HCT116 (cell line): ENCODE results near the gene GRIA4. TPM values are rescaled to one million over a fixed set of nuclear protein-coding genes. Genes with fewer than 3 reads are reported as not detected.

Source experiments
- ATAC-seq: fragments of 200-7000 bp; cut with Tn5 transposase; 2 replicates; pipeline ENCODE4 v1.9.1; 2020; ENCODE audit warnings: mild to moderate bottlenecking, moderate library complexity
- BruUV-seq: library from RNA; stranded (reverse); fragments of 400-500 nt; replicated peaks from 2 replicates; lab custom pipeline; 2021; lab: Mats Ljungman, UMichigan
- CTCF ChIA-PET: fragments of 300-600 bp; sonication (Branson Sonifier 250); formaldehyde crosslinking; loops from one replicate; lab custom pipeline; 2021; ENCODE audit warnings: antibody characterized with exemption; lab: Charles Lee
- POLR2A ChIA-PET: fragments of 300-600, 350-600 bp; sonication (Branson Sonifier 250); formaldehyde crosslinking; loops from one replicate; lab custom pipeline; 2021; ENCODE audit warnings: antibody characterized with exemption; lab: Charles Lee
- RAD21 ChIA-PET, 2 experiments: fragments of 300-600 bp; sonication (Branson Sonifier 250); formaldehyde crosslinking; loops; one replicate each; lab custom pipeline; 2023; ENCODE audit warnings: low total read pairs in 2 of 2; ENCODE audit not compliant: uncharacterized antibody in 2 of 2, unreplicated experiment in 2 of 2, low non-redundant PET in 1 of 2; lab: Charles Lee
- DNase-seq: peaks from one replicate; pipeline ENCODE4 v3.0.0-alpha.2; 2010; ENCODE audit warnings: low read depth, low spot score
- H2AFZ ChIP-seq: fragments of 200-600 bp; shearing (Covaris generic), sonication (generic); 2 replicates; pipeline ENCODE4 v1.6.1; 2017; ENCODE audit warnings: low read depth, mixed run types, mixed read lengths, antibody characterized with exemption, low read length; ENCODE audit not compliant: poor library complexity, severe bottlenecking
- H3K27ac ChIP-seq: 2 replicates; pipeline ENCODE4 v1.5.1; 2012; ENCODE audit warnings: low read depth, low read length
- H3K27me3 ChIP-seq: fragments of 200-600 bp; sonication (generic); 2 replicates; pipeline ENCODE4 v1.6.1; 2016; ENCODE audit warnings: mixed run types, low read length, mixed read lengths; ENCODE audit not compliant: insufficient read depth
- H3K36me3 ChIP-seq, 2 experiments: fragments of 200-500 bp in 1 of 2; fragments of 200-600 bp in 1 of 2; sonication (Bioruptor generic) in 1 of 2; sonication (generic) in 1 of 2; 2 replicates each; pipeline versions ENCODE4 v1.5.1 to v1.6.1; 2014 to 2016; ENCODE audit warnings: low read length in 2 of 2, inconsistent platforms in 1 of 2, mixed read lengths in 1 of 2, mixed run types in 1 of 2; ENCODE audit not compliant: insufficient read depth in 2 of 2, control insufficient read depth in 1 of 2
- H3K4me1 ChIP-seq, 2 experiments: fragments of 200-600 bp in 1 of 2; sonication (generic) in 1 of 2; 2 replicates each; pipeline versions ENCODE4 v1.5.1 to v1.6.1; 2012 to 2017; ENCODE audit warnings: low read length in 2 of 2, inconsistent platforms in 1 of 2, mild to moderate bottlenecking in 1 of 2, mixed read lengths in 1 of 2, mixed run types in 1 of 2, moderate library complexity in 1 of 2; ENCODE audit not compliant: insufficient read depth in 2 of 2, control insufficient read depth in 1 of 2
- H3K4me2 ChIP-seq: fragments of 200-600 bp; sonication (generic); 2 replicates; pipeline ENCODE4 v1.6.1; 2017; ENCODE audit warnings: mixed run types, low read length, mixed read lengths
- H3K4me3 ChIP-seq, 2 experiments: fragments of 200-600 bp in 1 of 2; sonication (generic) in 1 of 2; replicated peaks in 1 of 2; 2 replicates each; pipeline ENCODE4 v1.5.1; 2011 to 2016; ENCODE audit warnings: low read length in 2 of 2, control low read depth in 1 of 2, low read depth in 1 of 2, mild to moderate bottlenecking in 1 of 2, mixed read lengths in 1 of 2, mixed run types in 1 of 2
- H3K79me2 ChIP-seq: fragments of 200-600 bp; sonication (generic); 2 replicates; pipeline ENCODE4 v1.6.1; 2017; ENCODE audit warnings: mild to moderate bottlenecking, mixed run types, low read length, moderate library complexity, mixed read lengths; ENCODE audit not compliant: insufficient read depth
- H3K9ac ChIP-seq: fragments of 200-600 bp; sonication (generic); 2 replicates; pipeline ENCODE4 v1.6.1; 2016; ENCODE audit warnings: low read length, mixed read lengths
- H3K9me2 ChIP-seq: fragments of 200-600 bp; sonication (generic), shearing (Covaris generic); 2 replicates; pipeline ENCODE4 v1.6.1; 2017; ENCODE audit warnings: mixed run types, mild to moderate bottlenecking, moderate library complexity; ENCODE audit not compliant: insufficient read depth
- H3K9me3 ChIP-seq, 2 experiments: fragments of 200-500 bp in 1 of 2; fragments of 200-600 bp in 1 of 2; sonication (Bioruptor generic) in 1 of 2; sonication (generic) in 1 of 2; 2 replicates each; pipeline ENCODE4 v1.6.1; 2014 to 2017; ENCODE audit warnings: low read length in 2 of 2, mixed read lengths in 2 of 2, inconsistent platforms in 1 of 2, low read depth in 1 of 2, mild to moderate bottlenecking in 1 of 2, mixed run types in 1 of 2, moderate library complexity in 1 of 2; ENCODE audit not compliant: control insufficient read depth in 1 of 2, insufficient read depth in 1 of 2
- H4K20me1 ChIP-seq: fragments of 200-600 bp; sonication (generic), shearing (Covaris generic); 2 replicates; pipeline ENCODE4 v1.6.1; 2017; ENCODE audit warnings: mixed run types, mild to moderate bottlenecking, moderate library complexity; ENCODE audit not compliant: insufficient read depth
- ATF3 ChIP-seq: IDR thresholded peaks from 2 replicates; pipeline ENCODE4 v1.6.1; 2012
- CBX3 ChIP-seq: IDR thresholded peaks from 2 replicates; pipeline ENCODE4 v1.6.1; 2012; ENCODE audit warnings: low read depth
- EZH2 ChIP-seq: fragments of 200-600 bp; sonication (generic); IDR thresholded peaks from 2 replicates; pipeline ENCODE4 v1.6.1; 2017; ENCODE audit warnings: antibody characterized with exemption, mixed run types
- EZH2phosphoT487 ChIP-seq: fragments of 200-600 bp; IDR thresholded peaks from 2 replicates; pipeline ENCODE4 v1.6.1; 2018; ENCODE audit warnings: antibody characterized with exemption, borderline replicate concordance
- FOSL1 ChIP-seq: IDR thresholded peaks from 2 replicates; pipeline ENCODE4 v1.6.1; 2012; ENCODE audit warnings: low read depth
- MAX ChIP-seq: IDR thresholded peaks from 2 replicates; pipeline ENCODE4 v1.6.1; 2012
- POLR2A ChIP-seq: IDR thresholded peaks from 2 replicates; pipeline ENCODE4 v1.7.0; 2011; ENCODE audit warnings: borderline replicate concordance; ENCODE audit not compliant: insufficient read depth, insufficient read length; ENCODE audit errors: extremely low read depth
- RAD21 ChIP-seq: IDR thresholded peaks from 2 replicates; pipeline ENCODE4 v1.6.1; 2012; ENCODE audit warnings: low read depth, mild to moderate bottlenecking
- SIN3A ChIP-seq: IDR thresholded peaks from 2 replicates; pipeline ENCODE4 v1.6.1; 2012; ENCODE audit warnings: low read depth
- SRF ChIP-seq: IDR thresholded peaks from 2 replicates; pipeline ENCODE4 v1.6.1; 2012; ENCODE audit warnings: low read depth
- TCF7L2 ChIP-seq: IDR thresholded peaks from 2 replicates; pipeline ENCODE4 v1.7.0; 2011; ENCODE audit warnings: borderline replicate concordance, inconsistent platforms; ENCODE audit not compliant: insufficient read depth, insufficient read length; ENCODE audit errors: extremely low read depth
- YY1 ChIP-seq: IDR thresholded peaks from 2 replicates; pipeline ENCODE4 v1.6.1; 2011; ENCODE audit warnings: low read length, low read depth, moderate library complexity, mild to moderate bottlenecking; ENCODE audit not compliant: insufficient replicate concordance; ENCODE audit errors: extremely low read depth
- ZBTB33 ChIP-seq: IDR thresholded peaks from 2 replicates; pipeline ENCODE4 v1.6.1; 2011; ENCODE audit warnings: mild to moderate bottlenecking, low read length, moderate library complexity; ENCODE audit not compliant: insufficient replicate concordance; ENCODE audit errors: extremely low read depth
- ZFX ChIP-seq: fragments of 450-650 bp; IDR thresholded peaks from 2 replicates; pipeline ENCODE4 v1.6.1; 2017
- ZNF274 ChIP-seq: fragments of 200-500 bp; sonication (Bioruptor generic); IDR thresholded peaks from 2 replicates; pipeline ENCODE4 v1.6.1; 2014; ENCODE audit warnings: mild to moderate bottlenecking, low read depth, low read length, inconsistent platforms
- intact Hi-C: fragments of 100-400 bp; cut with micrococcal nuclease; formaldehyde crosslinking; loops from 2 replicates; pipeline ENCODE4 v1.10.0; 2022
- total RNA-seq: library from RNA; stranded (reverse); gene quantifications from one replicate; pipeline ENCODE4 v1.2.1, GENCODE V29; 2021; ENCODE audit not compliant: unreplicated experiment
- TF ChIP-seq, protein P1 (sequence below): IDR thresholded peaks from 2 replicates; pipeline ENCODE4 v1.6.1; 2012; ENCODE audit warnings: low read depth

Gene GRIA4
- total RNA-seq, 1 experiment from 2014 or later, result not detected

DNA sequence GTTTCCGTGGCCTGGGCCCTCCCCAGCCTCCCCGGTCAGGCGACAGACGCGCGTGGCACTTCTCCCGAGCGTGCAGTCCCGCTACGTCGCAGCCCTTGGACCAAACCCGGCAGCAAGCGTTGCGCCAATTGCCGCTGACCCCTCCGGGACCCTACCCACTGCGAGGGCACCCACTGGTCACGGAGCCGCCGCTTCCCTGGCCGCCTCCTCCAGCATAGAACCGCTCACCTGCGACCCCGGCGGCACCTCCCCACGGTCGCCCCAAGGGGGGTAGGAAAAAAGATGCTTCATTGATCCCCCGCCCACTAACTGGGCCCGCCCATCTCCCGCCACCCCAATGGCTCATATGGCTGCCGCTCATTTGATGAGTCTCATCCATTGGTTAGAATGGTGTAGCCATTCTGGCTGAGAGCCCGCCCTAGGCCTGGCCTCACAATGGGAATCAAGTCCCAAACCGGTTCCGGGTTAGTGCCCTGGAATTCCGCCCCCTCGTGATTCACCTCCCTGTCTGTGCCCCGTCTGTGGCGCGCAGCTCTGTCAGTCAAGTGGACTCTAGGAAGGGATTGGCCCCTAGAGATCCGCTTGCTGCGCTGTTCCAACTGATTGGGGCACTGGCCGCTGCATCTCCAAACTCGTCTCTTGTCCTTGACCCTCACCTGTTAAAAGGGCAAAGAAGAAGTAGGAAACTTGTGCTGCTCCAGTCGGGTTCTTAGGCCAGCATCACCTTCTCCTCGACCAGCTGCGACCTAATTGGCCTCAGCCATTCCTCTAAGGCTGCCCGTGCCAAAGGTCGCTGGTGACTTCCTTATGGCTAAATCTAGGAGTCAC is 412.3 kb downstream of the GRIA4 start, which contains the start of gene MSANTD4 (continued):
- TF ChIP-seq ZFX, result 0 out of 2 replicates have a peak, but pooled peaks have one; percentile 39
- no peak for TF ChIP-seq EZH2

- BruUV-seq, result TSS peak; percentile 98
- H3K79me2 ChIP-seq, result peaks cover 41% of the 10 kb centered on the region
- H3K36me3 ChIP-seq, result no peaks in the 10 kb centered on the region
- peak overlapping the region; percentile 61 for H3K27ac ChIP-seq
- ATAC-seq, result no peak
- peak overlapping the region; percentile 59 for H2AFZ ChIP-seq
- peak overlapping the region; percentile 43 for H3K9ac ChIP-seq
- POLR2A ChIA-PET, result interaction anchor here (0.8 kb wide), 1 partner anchor 129 kb away, joined by 3 read pairs; no protein-coding TSS in a partner anchor
- CTCF ChIA-PET, result no interaction called here
- peak overlapping the region; percentile 85 to 86 for H3K4me3 ChIP-seq
- no peaks in the 10 kb centered on the region for H3K9me2 ChIP-seq
- intact Hi-C loops, result loop anchor here (2.0 kb wide), 1 partner anchor 54 kb away; the partner anchor contains the start of genes AASDHPPT and KBTBD3
- no peaks in the 10 kb centered on the region; the same call in 1 of the 2 replicates for H4K20me1 ChIP-seq
- no peak for DNase-seq
- no peaks in the 10 kb centered on the region for H3K9me3 ChIP-seq
- no peak for TF ChIP-seq SIN3A
- TF ChIP-seq TCF7L2, result no peak
- TF ChIP-seq POLR2A, result no peak
- no peak for TF ChIP-seq YY1
- no peak for TF ChIP-seq FOSL1
- no peak for TF ChIP-seq RAD21
- TF ChIP-seq, protein P1, sequence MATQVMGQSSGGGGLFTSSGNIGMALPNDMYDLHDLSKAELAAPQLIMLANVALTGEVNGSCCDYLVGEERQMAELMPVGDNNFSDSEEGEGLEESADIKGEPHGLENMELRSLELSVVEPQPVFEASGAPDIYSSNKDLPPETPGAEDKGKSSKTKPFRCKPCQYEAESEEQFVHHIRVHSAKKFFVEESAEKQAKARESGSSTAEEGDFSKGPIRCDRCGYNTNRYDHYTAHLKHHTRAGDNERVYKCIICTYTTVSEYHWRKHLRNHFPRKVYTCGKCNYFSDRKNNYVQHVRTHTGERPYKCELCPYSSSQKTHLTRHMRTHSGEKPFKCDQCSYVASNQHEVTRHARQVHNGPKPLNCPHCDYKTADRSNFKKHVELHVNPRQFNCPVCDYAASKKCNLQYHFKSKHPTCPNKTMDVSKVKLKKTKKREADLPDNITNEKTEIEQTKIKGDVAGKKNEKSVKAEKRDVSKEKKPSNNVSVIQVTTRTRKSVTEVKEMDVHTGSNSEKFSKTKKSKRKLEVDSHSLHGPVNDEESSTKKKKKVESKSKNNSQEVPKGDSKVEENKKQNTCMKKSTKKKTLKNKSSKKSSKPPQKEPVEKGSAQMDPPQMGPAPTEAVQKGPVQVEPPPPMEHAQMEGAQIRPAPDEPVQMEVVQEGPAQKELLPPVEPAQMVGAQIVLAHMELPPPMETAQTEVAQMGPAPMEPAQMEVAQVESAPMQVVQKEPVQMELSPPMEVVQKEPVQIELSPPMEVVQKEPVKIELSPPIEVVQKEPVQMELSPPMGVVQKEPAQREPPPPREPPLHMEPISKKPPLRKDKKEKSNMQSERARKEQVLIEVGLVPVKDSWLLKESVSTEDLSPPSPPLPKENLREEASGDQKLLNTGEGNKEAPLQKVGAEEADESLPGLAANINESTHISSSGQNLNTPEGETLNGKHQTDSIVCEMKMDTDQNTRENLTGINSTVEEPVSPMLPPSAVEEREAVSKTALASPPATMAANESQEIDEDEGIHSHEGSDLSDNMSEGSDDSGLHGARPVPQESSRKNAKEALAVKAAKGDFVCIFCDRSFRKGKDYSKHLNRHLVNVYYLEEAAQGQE, result no peak
- TF ChIP-seq ZNF274, result no peak
- TF ChIP-seq MAX, result no peak
- no peak for TF ChIP-seq ATF3
- no peak for TF ChIP-seq ZBTB33
- TF ChIP-seq CBX3, result no peak
- TF ChIP-seq EZH2, result no peak
- no peak for TF ChIP-seq SRF
- no peak for TF ChIP-seq EZH2phosphoT487
- H3K4me1 ChIP-seq, result peaks cover 14 to 19% of the 10 kb centered on the region in 2 experiments; a peak in 3 of 4 replicates
- no peaks in the 10 kb centered on the region for H3K27me3 ChIP-seq
- peak overlapping the region; percentile 73 for H3K4me2 ChIP-seq
- RAD21 ChIA-PET, result no interaction called here
These were observed 413.0 kb downstream of the GRIA4 start for GRCh38 chr11:106022795-106023275.
